ENCODE data around the gene NOP16.

NOP16 gene

GRCh38 chr5:176388444-176389134 lies at the start of gene NOP16, which contains the start of gene HIGD2A:
TSS of gene NOP16 (minus strand) at chr5:176388598. CDS start at chr5:176388539, 59 bp downstream.
TSS of gene HIGD2A (plus strand) at chr5:176388751. CDS start at chr5:176388820, 69 bp downstream.
- DNase-seq = peak; percentile 99

- DNase-seq = no peak
These were observed 48.3 kb upstream of the NOP16 start for GRCh38 chr5:176436656-176437055.

GRCh38 chr5:176432707-176433106 lies 44.3 kb upstream of the NOP16 start:
- DNase-seq = no peak

GRCh38 chr5:176429972-176430371 lies 41.6 kb upstream of the NOP16 start:
- no peak for DNase-seq

GRCh38 chr5:176427971-176428370 lies 39.6 kb upstream of the NOP16 start:
- no peak for DNase-seq

GRCh38 chr5:176426876-176427275 lies 38.5 kb upstream of the NOP16 start:
- DNase-seq = no peak

- DNase-seq = no peak
These were observed 37.4 kb upstream of the NOP16 start for GRCh38 chr5:176425791-176426190.

- DNase-seq = no peak
These were observed 36.7 kb upstream of the NOP16 start for GRCh38 chr5:176425138-176425537.

GRCh38 chr5:176424181-176424580 lies 35.8 kb upstream of the NOP16 start:
- DNase-seq = no peak

- no peak for DNase-seq
These were observed 32.7 kb upstream of the NOP16 start for GRCh38 chr5:176420972-176421544.

- DNase-seq = no peak
These were observed 31.7 kb upstream of the NOP16 start for GRCh38 chr5:176420086-176420485.

GRCh38 chr5:176418251-176418650 lies 29.9 kb upstream of the NOP16 start:
- no peak for DNase-seq

GRCh38 chr5:176416965-176417364 lies 28.6 kb upstream of the NOP16 start:
- DNase-seq = no peak

GRCh38 chr5:176415952-176416924 lies 27.8 kb upstream of the NOP16 start, which contains the start of gene CLTB:
TSS of gene CLTB (minus strand) at chr5:176416539. CDS start at chr5:176416363, 176 bp downstream.
- DNase-seq = peak; percentile 93

- no peak for DNase-seq
These were observed 27.0 kb upstream of the NOP16 start for GRCh38 chr5:176415240-176415951.

GRCh38 chr5:176414704-176415103 lies 26.3 kb upstream of the NOP16 start:
- DNase-seq = no peak

GRCh38 chr5:176413709-176414191 lies 25.4 kb upstream of the NOP16 start:
- DNase-seq = no peak

- DNase-seq = no peak
These were observed 24.8 kb upstream of the NOP16 start for GRCh38 chr5:176413255-176413565.

- DNase-seq = no peak
These were observed 24.3 kb upstream of the NOP16 start for GRCh38 chr5:176412517-176413254.

- no peak for DNase-seq
These were observed 22.2 kb upstream of the NOP16 start for GRCh38 chr5:176410486-176411180.

GRCh38 chr5:176409765-176410164 lies 21.4 kb upstream of the NOP16 start:
- no peak for DNase-seq

Data from stimulated activated CD8-positive, alpha-beta memory T cell treated with anti-CD3 and anti-CD28 coated beads, Interleukin-4, amount 100 ng/mL, for 48 hours (primary cell).